DOHH2 (cell line): Measurements from ENCODE around the gene ITGA2.

Experiments used
- H3F3A ChIP-seq: fragments of 200-600 bp; sonication (generic), shearing (Covaris generic); 2 replicates; pipeline ENCODE4 v1.6.0; 2016; ENCODE audit warnings: antibody characterized with exemption, mild to moderate bottlenecking; ENCODE audit not compliant: control insufficient read depth, insufficient read depth
- H3K27ac ChIP-seq: fragments of 200-600 bp; sonication (generic); 2 replicates; pipeline ENCODE4 v1.5.1; 2014; ENCODE audit warnings: low read depth, mild to moderate bottlenecking, low read length, moderate library complexity
- H3K27me3 ChIP-seq: fragments of 200-600 bp; sonication (generic); 2 replicates; pipeline ENCODE4 v1.6.1; 2014; ENCODE audit warnings: mild to moderate bottlenecking, low read length, mixed read lengths; ENCODE audit not compliant: control insufficient read depth
- H3K36me3 ChIP-seq: fragments of 200-600 bp; sonication (generic); 2 replicates; pipeline ENCODE4 v1.6.1; 2014; ENCODE audit warnings: mild to moderate bottlenecking, low read length, moderate library complexity, mixed read lengths; ENCODE audit not compliant: control insufficient read depth
- H3K4me1 ChIP-seq: fragments of 200-600 bp; sonication (generic); 2 replicates; pipeline ENCODE4 v1.6.1; 2014; ENCODE audit warnings: mild to moderate bottlenecking, low read length, mixed read lengths; ENCODE audit not compliant: control insufficient read depth
- H3K4me2 ChIP-seq: fragments of 200-600 bp; sonication (generic); 2 replicates; pipeline ENCODE4 v1.6.0; 2014; ENCODE audit warnings: mild to moderate bottlenecking, low read length, moderate library complexity
- H3K4me3 ChIP-seq: fragments of 200-600 bp; sonication (generic); 2 replicates; pipeline ENCODE4 v1.5.1; 2014; ENCODE audit warnings: mild to moderate bottlenecking, low read length, mixed read lengths
- H3K79me2 ChIP-seq: fragments of 200-600 bp; sonication (generic); 2 replicates; pipeline ENCODE4 v1.6.1; 2014; ENCODE audit warnings: mild to moderate bottlenecking, low read length, mixed read lengths; ENCODE audit not compliant: control insufficient read depth
- H3K9me2 ChIP-seq: fragments of 200-600 bp; sonication (generic); replicated peaks from 2 replicates; pipeline ENCODE4 v1.6.1; 2014; ENCODE audit warnings: mild to moderate bottlenecking, low read length, mixed read lengths; ENCODE audit not compliant: control insufficient read depth
- H3K9me3 ChIP-seq: fragments of 200-600 bp; sonication (generic); 2 replicates; pipeline ENCODE4 v1.6.1; 2014; ENCODE audit warnings: antibody characterized with exemption, low read length, mixed read lengths; ENCODE audit not compliant: control insufficient read depth, insufficient read depth
- H4K20me1 ChIP-seq: fragments of 200-600 bp; sonication (generic); 2 replicates; pipeline ENCODE4 v1.6.0; 2014; ENCODE audit warnings: low read depth, mild to moderate bottlenecking, antibody characterized with exemption, low read length, moderate library complexity; ENCODE audit not compliant: control insufficient read depth, insufficient read depth
- CTCF ChIP-seq: fragments of 200-600 bp; sonication (generic); IDR thresholded peaks from one replicate; pipeline ENCODE4 v1.5.1; 2014; ENCODE audit warnings: antibody characterized with exemption, mild to moderate bottlenecking, low read depth, low read length; ENCODE audit not compliant: poor library complexity, severe bottlenecking
- EZH2phosphoT487 ChIP-seq: fragments of 200-600 bp; sonication (generic); IDR thresholded peaks from 2 replicates; pipeline ENCODE4 v1.6.1; 2017; ENCODE audit warnings: borderline replicate concordance, mild to moderate bottlenecking, antibody characterized with exemption, low read length, moderate library complexity, mixed read lengths

ITGA2 gene

GRCh38 chr5:53041071-53041692 lies 52.0 kb downstream of the ITGA2 start:
- Histone ChIP-seq H3K27me3 (no peaks in the 10 kb centered on the region), H3K36me3 (no peaks in the 10 kb centered on the region), H3K4me2 (no peak overlapping the region), H4K20me1 (no peaks in the 10 kb centered on the region), H3F3A (no peaks in the 10 kb centered on the region), H3K9me3 (no peaks in the 10 kb centered on the region), H3K27ac (no peak overlapping the region), H3K79me2 (no peaks in the 10 kb centered on the region), H3K9me2 (no peaks in the 10 kb centered on the region), H3K4me3 (no peak overlapping the region), H3K4me1 (no peaks in the 10 kb centered on the region)
- TF ChIP-seq CTCF, result no peak
- no peak for TF ChIP-seq EZH2phosphoT487

DNA sequence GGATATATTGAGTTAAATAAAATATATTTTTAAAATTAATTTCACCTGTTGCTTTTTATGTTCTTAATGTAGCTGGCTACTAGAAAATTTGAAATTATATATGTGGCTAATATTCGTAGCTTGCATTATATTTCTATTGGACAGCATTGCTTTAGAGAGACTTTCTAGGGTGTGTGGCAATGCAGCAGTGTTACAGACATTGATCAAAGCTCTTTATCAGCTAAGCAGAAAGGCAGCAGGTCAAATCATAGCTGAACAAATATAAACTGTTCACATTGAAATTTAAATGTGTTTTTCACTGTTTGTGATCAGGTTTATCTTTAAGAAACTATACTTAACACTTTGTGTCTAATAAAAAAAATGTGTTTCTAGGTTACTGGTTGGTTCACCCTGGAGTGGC lies 52.6 kb downstream of the ITGA2 start:
- Histone ChIP-seq H3K4me2 (no peak overlapping the region), H3K4me1 (no peaks in the 10 kb centered on the region)

DNA sequence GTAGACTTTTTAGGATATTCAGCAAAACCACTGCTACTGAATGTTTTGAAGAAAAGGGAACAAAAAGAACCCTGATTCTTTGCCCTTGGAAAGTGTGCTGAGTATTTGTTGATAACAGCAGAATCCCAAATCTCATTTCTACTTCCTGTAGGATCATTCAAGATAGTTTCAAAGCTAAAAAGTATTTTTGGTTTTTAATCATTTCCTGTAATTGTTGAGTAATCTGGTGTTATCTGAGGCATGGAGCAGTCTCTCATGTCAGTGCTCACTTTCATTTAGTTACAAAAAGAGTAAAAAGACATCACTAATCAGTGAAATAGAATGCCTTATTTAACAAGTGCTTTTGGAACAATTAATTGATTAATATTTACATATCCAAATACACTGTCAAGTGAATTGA lies 56.1 kb downstream of the ITGA2 start:
- Histone ChIP-seq H3F3A (no peaks in the 10 kb centered on the region), H3K79me2 (no peaks in the 10 kb centered on the region), H3K27ac (no peak overlapping the region), H3K36me3 (no peaks in the 10 kb centered on the region), H3K4me1 (no peaks in the 10 kb centered on the region), H3K27me3 (no peaks in the 10 kb centered on the region), H3K4me2 (no peak overlapping the region), H3K9me2 (no peaks in the 10 kb centered on the region), H3K9me3 (no peaks in the 10 kb centered on the region), H4K20me1 (no peaks in the 10 kb centered on the region), H3K4me3 (no peak overlapping the region)
- TF ChIP-seq CTCF (no peak), EZH2phosphoT487 (no peak)

More for the DNA sequence above, 52.6 kb downstream of the ITGA2 start:
- Histone ChIP-seq H3K27me3 (no peaks in the 10 kb centered on the region), H4K20me1 (no peaks in the 10 kb centered on the region), H3K36me3 (no peaks in the 10 kb centered on the region), H3F3A (no peaks in the 10 kb centered on the region), H3K4me3 (no peak overlapping the region), H3K9me2 (no peaks in the 10 kb centered on the region), H3K27ac (no peak overlapping the region), H3K9me3 (no peaks in the 10 kb centered on the region), H3K79me2 (no peaks in the 10 kb centered on the region)
- TF ChIP-seq EZH2phosphoT487 (no peak), CTCF (no peak)
